BJ (cell line): ENCODE data around the gene TEKT1. TPM values are rescaled to one million over a fixed set of nuclear protein-coding genes. Genes with fewer than 3 reads are reported as not detected.

Source experiments
- CTCF ChIA-PET: fragments of 350-600 bp; formaldehyde crosslinking; extraction: SDS; loops from one replicate; lab custom pipeline; 2021; ENCODE audit warnings: antibody characterized with exemption, inconsistent platforms; lab: Yijun Ruan, JAX
- POLR2A ChIA-PET: fragments of 300-600 bp; sonication (Branson Sonifier 250); formaldehyde crosslinking; extraction: SDS; loops from one replicate; lab custom pipeline; 2021; ENCODE audit warnings: antibody characterized with exemption; lab: Charles Lee
- DNase-seq: peaks from one replicate; pipeline ENCODE4 v3.0.0-alpha.2; 2011; ENCODE audit warnings: low read depth
- H3K27me3 ChIP-seq: 2 replicates; pipeline ENCODE4 v1.6.0; 2011; ENCODE audit warnings: low read length; ENCODE audit not compliant: control insufficient read depth, insufficient read depth
- H3K36me3 ChIP-seq: 2 replicates; pipeline ENCODE4 v1.5.1; 2011; ENCODE audit warnings: low read length; ENCODE audit not compliant: control insufficient read depth, insufficient read depth
- H3K4me3 ChIP-seq: 2 replicates; pipeline ENCODE4 v1.5.1; 2011; ENCODE audit warnings: low read depth, mild to moderate bottlenecking, control low read depth, low read length
- CTCF ChIP-seq: IDR thresholded peaks from 2 replicates; pipeline ENCODE4 v1.5.1; 2011; ENCODE audit warnings: low read depth, mild to moderate bottlenecking, control low read depth, inconsistent platforms, low read length, moderate library complexity; ENCODE audit not compliant: insufficient read depth
- polyA plus RNA-seq: library from polyadenylated mRNA; depleted of rRNA; stranded (reverse); fragments of >200 nt; gene quantifications from 2 replicates; pipeline ENCODE4 v1.2.3, GENCODE V29; 2011

TEKT1 gene
- polyA plus RNA-seq, 1 experiment = not detected

DNA sequence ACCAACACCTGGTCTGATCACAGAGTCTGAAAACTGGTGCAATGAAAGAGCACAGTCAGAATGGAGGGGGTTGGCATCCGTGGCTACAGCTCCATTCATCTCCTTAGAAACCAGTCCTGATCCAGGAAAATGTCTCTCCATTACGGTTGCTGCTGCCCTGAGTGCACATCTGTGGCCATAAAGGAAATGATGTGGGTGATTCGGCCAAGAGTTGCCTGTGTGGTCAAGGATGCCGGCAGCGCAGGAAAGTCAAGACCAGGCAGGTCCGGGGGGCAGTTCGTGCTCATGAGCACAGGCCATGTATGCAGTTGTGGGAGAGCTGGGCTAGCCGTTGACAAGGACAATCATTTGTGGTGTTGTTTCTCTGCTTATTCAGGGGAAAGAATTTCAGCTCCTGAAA, 69.8 kb downstream of the TEKT1 start:
- Histone ChIP-seq H3K36me3 (peaks cover 16% of the 10 kb centered on the region), H3K4me3 (no peak overlapping the region), H3K27me3 (no peaks in the 10 kb centered on the region)
- no peak for DNase-seq
- TF ChIP-seq CTCF = no peak
- CTCF ChIA-PET = interaction anchor here (1.6 kb wide), 1 partner anchor 16 kb away, joined by 3 read pairs; no protein-coding TSS in a partner anchor
- POLR2A ChIA-PET = no interaction called here

DNA sequence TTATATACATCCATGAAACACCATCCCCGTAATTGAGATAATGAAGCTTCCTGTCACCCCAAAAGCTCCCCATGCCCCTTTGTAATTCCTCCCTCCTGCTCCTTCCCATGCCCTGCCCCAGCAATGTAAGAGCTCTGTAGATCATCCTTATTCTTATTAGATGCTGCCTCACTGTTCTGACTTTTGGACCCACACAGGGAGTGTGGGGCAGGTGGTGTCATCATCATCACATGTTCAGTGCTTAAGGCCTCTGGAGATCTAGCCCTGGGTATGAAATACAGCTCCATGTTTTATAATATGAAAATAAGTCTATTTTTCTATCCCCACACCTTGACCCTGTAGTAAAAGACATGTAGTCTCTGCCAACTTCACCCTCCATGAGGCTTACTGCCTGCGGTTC, 73.8 kb downstream of the TEKT1 start:
- no peak overlapping the region for H3K4me3 ChIP-seq
- DNase-seq = no peak
- POLR2A ChIA-PET = interaction anchor here (0.5 kb wide), 1 partner anchor 10 kb away, joined by 4 read pairs; no protein-coding TSS in a partner anchor
- no peak for TF ChIP-seq CTCF
- H3K27me3 ChIP-seq = no peaks in the 10 kb centered on the region
- CTCF ChIA-PET = no interaction called here
- peaks cover 9% of the 10 kb centered on the region for H3K36me3 ChIP-seq

DNA sequence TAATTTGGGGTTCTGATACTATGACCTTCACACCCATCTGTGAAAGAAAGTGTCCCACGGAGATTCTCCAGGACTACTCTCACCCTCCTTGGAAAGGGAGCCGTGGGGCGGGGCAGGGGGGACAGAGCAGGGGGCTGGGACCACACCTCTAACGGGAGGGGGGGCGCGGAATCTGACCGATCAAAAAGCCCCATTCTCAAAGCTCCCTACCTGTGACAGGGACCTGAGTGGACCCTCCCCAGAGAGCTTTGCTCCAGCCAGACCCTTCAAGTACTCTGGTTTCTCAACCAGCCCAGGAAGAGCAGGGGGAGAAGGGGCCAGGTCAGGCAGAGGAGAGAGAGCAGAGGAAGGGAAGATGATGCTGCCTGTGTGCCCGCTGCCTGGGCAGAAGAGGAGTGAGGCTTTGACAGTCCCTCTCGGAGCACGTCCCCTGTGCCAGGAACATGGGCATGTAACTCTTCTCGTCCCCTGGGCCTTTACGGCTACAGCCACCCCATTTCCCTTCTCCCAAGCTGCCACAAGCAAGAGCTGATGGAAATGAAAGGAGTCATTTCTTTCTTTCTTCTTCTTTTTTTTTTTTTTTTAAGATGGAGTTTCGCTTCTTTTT, 75.0 kb downstream of the TEKT1 start:
- no peak for DNase-seq
- ChIA-PET CTCF (interaction anchor here (2.3 kb wide), 1 partner anchor 90 kb away, joined by 9 read pairs; no protein-coding TSS in a partner anchor), POLR2A (no interaction called here)
- Histone ChIP-seq H3K36me3 (peaks cover 7% of the 10 kb centered on the region), H3K4me3 (peak overlapping the region; percentile 50), H3K27me3 (no peaks in the 10 kb centered on the region)
- TF ChIP-seq CTCF = no peak

- ChIA-PET CTCF (interaction anchor here (2.3 kb wide), 1 partner anchor 89 kb away, joined by 9 read pairs; no protein-coding TSS in a partner anchor), POLR2A (interaction anchor here (0.6 kb wide), 1 partner anchor 8 kb away, joined by 3 read pairs; no protein-coding TSS in a partner anchor)
- Histone ChIP-seq H3K36me3 (peaks cover 7% of the 10 kb centered on the region), H3K4me3 (peak within 1 kb of the TSS; percentile 50), H3K27me3 (no peaks in the 10 kb centered on the region)
- TF ChIP-seq CTCF = no peak
- peak; percentile 14 for DNase-seq
Measured at GRCh38 chr17:6755731-6756184, 75.8 kb downstream of the TEKT1 start, which contains the start of gene XAF1. TSS of gene XAF1 (plus strand) at chr17:6756046. CDS start at chr17:6756079, 33 bp downstream.

GRCh38 chr17:6755281-6755680, 76.2 kb downstream of the TEKT1 start:
- Histone ChIP-seq H3K27me3 (no peaks in the 10 kb centered on the region), H3K4me3 (peak overlapping the region; percentile 50)

More at GRCh38 chr17:6755281-6755680, 76.2 kb downstream of the TEKT1 start:
- no peak for TF ChIP-seq CTCF
- peak; percentile 21 for DNase-seq
- peaks cover 6% of the 10 kb centered on the region for H3K36me3 ChIP-seq
- ChIA-PET CTCF (interaction anchor here (2.3 kb wide), 1 partner anchor 89 kb away, joined by 9 read pairs; no protein-coding TSS in a partner anchor), POLR2A (interaction anchor here (0.6 kb wide), 1 partner anchor 8 kb away, joined by 3 read pairs; no protein-coding TSS in a partner anchor)
